H1 (cell line): ENCODE measurements around the gene ACTR3C. TPM values are rescaled to one million over a fixed set of nuclear protein-coding genes. Genes with fewer than 3 reads are reported as not detected.

Experiments used
- BCL11A ChIP-seq, 2 experiments: IDR thresholded peaks; one replicate each; pipeline ENCODE4 v1.6.1; 2011; ENCODE audit warnings: low read depth in 2 of 2, low read length in 2 of 2, mild to moderate bottlenecking in 2 of 2
- BRCA1 ChIP-seq: IDR thresholded peaks from 2 replicates; pipeline ENCODE4 v1.6.1; 2012; ENCODE audit warnings: low read depth, low read length, improper control_type of control experiment
- CBX5 ChIP-seq: fragments of 300-800, 300-1000 bp; sonication (generic); IDR thresholded peaks from 2 replicates; pipeline ENCODE4 v1.7.1; 2016; ENCODE audit warnings: antibody characterized with exemption, low read length, low read depth
- CHD7 ChIP-seq: fragments of 300-600 bp; sonication (generic); IDR thresholded peaks from 2 replicates; pipeline ENCODE4 v1.7.1; 2012; ENCODE audit warnings: low read length, moderate library complexity, mild to moderate bottlenecking, inconsistent platforms; ENCODE audit not compliant: insufficient replicate concordance
- JUN ChIP-seq: IDR thresholded peaks from 2 replicates; pipeline ENCODE4 v1.6.1; 2011; ENCODE audit warnings: low read depth, mild to moderate bottlenecking, improper control_type of control experiment, low read length
- JUND ChIP-seq: IDR thresholded peaks from 2 replicates; pipeline ENCODE4 v1.6.1; 2011; ENCODE audit warnings: mild to moderate bottlenecking, improper control_type of control experiment, low read length
- POU5F1 ChIP-seq: IDR thresholded peaks from 2 replicates; pipeline ENCODE4 v1.6.1; 2011; ENCODE audit warnings: low read depth, mild to moderate bottlenecking, low read length, moderate library complexity
- RBBP5 ChIP-seq: IDR thresholded peaks from 2 replicates; pipeline ENCODE4 v1.7.1; 2012; ENCODE audit warnings: low read depth, mild to moderate bottlenecking, inconsistent platforms, low read length, moderate library complexity, borderline replicate concordance
- polyA plus RNA-seq, 7 experiments: library from polyadenylated mRNA; depleted of rRNA in 3 of 7; stranded (reverse) in 5 of 7; unstranded in 2 of 7; fragments of >200 nt in 5 of 7; fragments of 200-250 nt in 2 of 7; gene quantifications; 1 replicate in 5 of 7; 2 replicates in 1 of 7; 4 replicates in 1 of 7; pipeline versions ENCODE4 v1.2.1 to v1.2.3, GENCODE V29; 2011 to 2013; ENCODE audit warnings: missing spikeins in 2 of 7, mixed read lengths in 2 of 7
- total RNA-seq: library from RNA; stranded (reverse); fragmentation: NEBNext Ultra II Directional; extraction: Animal tissue kit (Norgen Biotek cat#: 25700); gene quantifications from 2 replicates; pipeline ENCODE4 v1.2.1, GENCODE V29; 2021

Gene ACTR3C
- total and polyA plus RNA-seq, 2 of the 8 experiments (the other 6 are each of a cell fraction or from before 2014, with no cell fraction given) = 1.5 TPM; not detected in 1

GRCh38 chr7:150330211-150330885 lies 7.0 kb upstream of the ACTR3C start (continued):
- TF ChIP-seq CHD7 (no peak), JUND (no peak), POU5F1 (no peak), BCL11A (IDR thresholded peaks at IDR 0.05; ENCODE audit: low read depth in 2 of 2, low read length in 2 of 2) (no peak), RBBP5 (no peak), CBX5 (no peak), BRCA1 (no peak), JUN (no peak)
